Thyroid gland (tissue), 4 donors: ENCODE data around the gene WDR6. TPM values are rescaled to one million over a fixed set of nuclear protein-coding genes. Genes with fewer than 3 reads are reported as not detected.

Experiments used
- DNase-seq, 2 donors: peaks; one replicate each; pipeline ENCODE4 v3.0.0-alpha.2; 2019
- H3K27ac ChIP-seq, 3 donors: fragments of 200-600 bp; sonication (generic); 1 replicate in 2 of 3; 2 replicates in 1 of 3; pipeline ENCODE4 v1.5.1; 2016 to 2019; ENCODE audit warnings: mild to moderate bottlenecking in 1 of 3, moderate library complexity in 1 of 3
- H3K27me3 ChIP-seq: fragments of 200-600 bp; sonication (generic); one replicate; pipeline ENCODE4 v1.5.1; 2019
- H3K36me3 ChIP-seq, 2 donors: fragments of 200-600 bp; sonication (generic); one replicate each; pipeline ENCODE4 v1.5.1; 2016 to 2019
- H3K4me1 ChIP-seq, 2 donors: fragments of 200-600 bp; sonication (generic); one replicate each; pipeline ENCODE4 v1.5.1; 2017 to 2019
- H3K4me3 ChIP-seq, 3 donors: fragments of 200-600 bp; sonication (generic); replicated peaks in 1 of 3; 1 replicate in 2 of 3; 2 replicates in 1 of 3; pipeline ENCODE4 v1.5.1; 2016; ENCODE audit warnings: mild to moderate bottlenecking in 1 of 3
- H3K9me3 ChIP-seq: fragments of 200-600 bp; sonication (generic); one replicate; pipeline ENCODE4 v1.5.1; 2017
- CTCF ChIP-seq, 6 experiments: fragments of 200-600 bp in 3 of 6; fragments of 450-650 bp in 3 of 6; sonication (generic) in 3 of 6; IDR thresholded peaks; one replicate each; pipeline ENCODE4 v1.5.1; 2016 to 2019; ENCODE audit warnings: antibody characterized with exemption in 6 of 6, mild to moderate bottlenecking in 2 of 6, inconsistent platforms in 1 of 6, moderate library complexity in 1 of 6
- POLR2A ChIP-seq, 2 donors: fragments of 450-650 bp; IDR thresholded peaks; one replicate each; pipeline ENCODE4 v1.6.1; 2017; ENCODE audit warnings: antibody characterized with exemption in 2 of 2, mild to moderate bottlenecking in 2 of 2, moderate library complexity in 1 of 2
- WGBS, 2 donors: methylation state at CpG; one replicate each; pipeline ENCODE4 v1.1.5; 2017; 5-methylcytosine and 5-hydroxymethylcytosine counted together
- intact Hi-C: fragments of 100-400 bp; cut with DNase I; formaldehyde crosslinking; loops from one replicate; pipeline ENCODE4 v1.15.1; 2023
- total RNA-seq, 4 donors: library from RNA; depleted of rRNA; stranded (reverse); fragments of >200 nt; gene quantifications; one replicate each; pipeline ENCODE4 v1.2.3, GENCODE V29; 2016

Gene WDR6
- total RNA-seq, 4 donors from 2014 or later, result 125 to 169 (median 149) TPM

GRCh38 chr3:49020330-49021212 lies 13.4 kb downstream of the WDR6 start:
- H3K27ac ChIP-seq, result peak overlapping the region; percentile 94 to 100 (median 100)

GRCh38 chr3:49021213-49021812 lies 14.1 kb downstream of the WDR6 start:
- H3K27me3 ChIP-seq, result no peaks in the 10 kb centered on the region
- H3K9me3 ChIP-seq, result no peaks in the 10 kb centered on the region
- peak; percentile 92 to 100 for TF ChIP-seq POLR2A (IDR thresholded peaks at IDR 0.05)
- no peak for TF ChIP-seq CTCF (IDR thresholded peaks at IDR 0.05)
- intact Hi-C loops, result loop anchor here (10.0 kb wide), 1 partner anchor 73 kb away; the partner anchor contains the start of gene QRICH1
- 0% methylated on average over 6 to 15 of the region's 60 CpGs for WGBS, 2 donors
- peak; percentile 100 for DNase-seq
- H3K4me1 ChIP-seq, result peaks cover 31 to 38% of the 10 kb centered on the region in 2 donors
- peak overlapping the region; percentile 94 to 100 (median 100) for H3K27ac ChIP-seq
- H3K36me3 ChIP-seq, result peaks cover 25 to 27% of the 10 kb centered on the region in 2 donors
- peak overlapping the region; percentile 77 to 98 (median 97) for H3K4me3 ChIP-seq

More at GRCh38 chr3:49020330-49021212, 13.4 kb downstream of the WDR6 start:
- no peak for TF ChIP-seq POLR2A (IDR thresholded peaks at IDR 0.05)
- TF ChIP-seq CTCF (IDR thresholded peaks at IDR 0.05), result no peak
- no peaks in the 10 kb centered on the region for H3K9me3 ChIP-seq
- intact Hi-C loops, result loop anchor here (10.0 kb wide), 1 partner anchor 74 kb away; the partner anchor contains the start of gene QRICH1
- 3% methylated on average over 32 to 38 of the region's 51 CpGs for WGBS, 2 donors
- H3K4me3 ChIP-seq, result peak overlapping the region; percentile 17 to 98 (median 23)
- peaks cover 26 to 29% of the 10 kb centered on the region in 2 donors for H3K36me3 ChIP-seq
- H3K27me3 ChIP-seq, result no peaks in the 10 kb centered on the region
- DNase-seq, result peak; percentile 54
- H3K4me1 ChIP-seq, result peaks cover 31 to 38% of the 10 kb centered on the region in 2 donors

- H3K27me3 ChIP-seq, result no peaks in the 10 kb centered on the region
- peak within 1 kb of the TSS; percentile 94 to 100 (median 100) for H3K27ac ChIP-seq
- H3K36me3 ChIP-seq, result peaks cover 25% of the 10 kb centered on the region in 2 donors
- H3K9me3 ChIP-seq, result no peaks in the 10 kb centered on the region
- peak; percentile 81 to 99 (median 96) for TF ChIP-seq CTCF (IDR thresholded peaks at IDR 0.05)
- TF ChIP-seq POLR2A (IDR thresholded peaks at IDR 0.05), result peak; percentile 53 to 62
- intact Hi-C loops, result loop anchor here (10.0 kb wide), 1 partner anchor 73 kb away; the partner anchor contains the start of gene QRICH1
- peak within 1 kb of the TSS; percentile 77 to 98 (median 97) for H3K4me3 ChIP-seq
- 0 to 3% methylated on average over 11 to 15 of the region's 83 CpGs for WGBS, 2 donors
- H3K4me1 ChIP-seq, result peaks cover 30 to 37% of the 10 kb centered on the region in 2 donors
- DNase-seq, result peak; percentile 93
Observed at GRCh38 chr3:49021813-49022687, 14.9 kb downstream of the WDR6 start, which contains the start of gene NDUFAF3. Gene NDUFAF3, plus strand, starts transcription at chr3:49022121. Its CDS starts 24 bp downstream, at chr3:49022145.

- WGBS, 2 donors, result 17 to 21% methylated on average over 9 to 11 of the region's 12 CpGs
- peak overlapping the region; percentile 94 to 100 (median 100) for H3K27ac ChIP-seq
- H3K36me3 ChIP-seq, result peaks cover 25% of the 10 kb centered on the region in 2 donors
- DNase-seq, result no peak
- intact Hi-C loops, result loop anchor here (10.0 kb wide), 1 partner anchor 72 kb away; the partner anchor contains the start of gene QRICH1
- no peaks in the 10 kb centered on the region for H3K27me3 ChIP-seq
- H3K4me3 ChIP-seq, result peak overlapping the region; percentile 77 to 98 (median 97)
- TF ChIP-seq POLR2A (IDR thresholded peaks at IDR 0.05) (no peak), CTCF (IDR thresholded peaks at IDR 0.05) (no peak)
- peaks cover 24 to 30% of the 10 kb centered on the region in 2 donors for H3K4me1 ChIP-seq
- H3K9me3 ChIP-seq, result no peaks in the 10 kb centered on the region
Observed at GRCh38 chr3:49022688-49023171, 15.5 kb downstream of the WDR6 start.
